UCSD-AML1 (cell line): ENCODE measurements around the gene NKAIN2.
"Not testable (repeated sequence)": the region's sequence is repeated elsewhere in the genome, so short reads cannot be mapped to it uniquely, and the experiment has no call there.

Experiments
- DNase-seq: peaks from one replicate; lab custom pipeline; 2025; ENCODE audit not compliant: unreplicated experiment; lab: John Stamatoyannopoulos, UW

The NKAIN2 gene

GRCh38 chr6:124190256-124190655 lies 386.6 kb downstream of the NKAIN2 start:
- DNase-seq, result no peak

- peak; percentile 2 for DNase-seq
Observed at GRCh38 chr6:124193132-124193531, 389.5 kb downstream of the NKAIN2 start.

- no peak for DNase-seq
Observed at GRCh38 chr6:124197148-124197547, 393.5 kb downstream of the NKAIN2 start.

GRCh38 chr6:124199286-124199685 lies 395.6 kb downstream of the NKAIN2 start:
- DNase-seq, result no peak

GRCh38 chr6:124200661-124201060 lies 397.0 kb downstream of the NKAIN2 start:
- no peak for DNase-seq

GRCh38 chr6:124203101-124203811 lies 399.6 kb downstream of the NKAIN2 start:
- DNase-seq, result no peak

GRCh38 chr6:124203812-124204167 lies 400.1 kb downstream of the NKAIN2 start:
- no peak for DNase-seq

GRCh38 chr6:124205921-124206320 lies 402.3 kb downstream of the NKAIN2 start:
- no peak for DNase-seq

- no peak for DNase-seq
Observed at GRCh38 chr6:124223611-124224345, 420.1 kb downstream of the NKAIN2 start.

GRCh38 chr6:124226396-124226795 lies 422.7 kb downstream of the NKAIN2 start:
- no peak for DNase-seq

- DNase-seq, result no peak
Observed at GRCh38 chr6:124233221-124233620, 429.6 kb downstream of the NKAIN2 start.

GRCh38 chr6:124234801-124235200 lies 431.1 kb downstream of the NKAIN2 start:
- no peak for DNase-seq

- no peak for DNase-seq
Observed at GRCh38 chr6:124237911-124238310, 434.2 kb downstream of the NKAIN2 start.

GRCh38 chr6:124238408-124238807 lies 434.7 kb downstream of the NKAIN2 start:
- DNase-seq, result not testable (repeated sequence)

GRCh38 chr6:124254941-124255685 lies 451.4 kb downstream of the NKAIN2 start:
- no peak for DNase-seq

- DNase-seq, result no peak
Observed at GRCh38 chr6:124260337-124260736, 456.7 kb downstream of the NKAIN2 start.

- DNase-seq, result no peak
Observed at GRCh38 chr6:124269733-124270132, 466.1 kb downstream of the NKAIN2 start.

- DNase-seq, result no peak
Observed at GRCh38 chr6:124273701-124274100, 470.0 kb downstream of the NKAIN2 start.

GRCh38 chr6:124282541-124282940 lies 478.9 kb downstream of the NKAIN2 start:
- DNase-seq, result no peak

GRCh38 chr6:124283486-124283885 lies 479.8 kb downstream of the NKAIN2 start:
- no peak for DNase-seq

- no peak for DNase-seq
Observed at GRCh38 chr6:124285146-124285545, 481.5 kb downstream of the NKAIN2 start.
